HUES48 (cell line): ENCODE results near the gene ITPRIPL2.

Experiments used
- H3K27ac ChIP-seq: one replicate; pipeline ENCODE4 v1.7.0; 2013; ENCODE audit warnings: low read depth, low read length, inconsistent platforms
- H3K27me3 ChIP-seq: 2 replicates; pipeline ENCODE4 v1.6.1; 2013; ENCODE audit warnings: mild to moderate bottlenecking, low read length; ENCODE audit not compliant: control insufficient read depth, insufficient read depth
- H3K36me3 ChIP-seq: 2 replicates; pipeline ENCODE4 v1.6.1; 2013; ENCODE audit warnings: low read length; ENCODE audit not compliant: control insufficient read depth, insufficient read depth
- H3K4me1 ChIP-seq: 2 replicates; pipeline ENCODE4 v1.6.1; 2013; ENCODE audit warnings: mild to moderate bottlenecking, low read length; ENCODE audit not compliant: control insufficient read depth, insufficient read depth
- H3K4me3 ChIP-seq: 2 replicates; pipeline ENCODE4 v1.5.1; 2013; ENCODE audit warnings: mild to moderate bottlenecking, low read depth, low read length
- H3K9ac ChIP-seq: 2 replicates; pipeline ENCODE4 v1.6.1; 2013; ENCODE audit warnings: mild to moderate bottlenecking, low read depth, low read length, moderate library complexity
- H3K9me3 ChIP-seq: 2 replicates; pipeline ENCODE4 v1.6.1; 2013; ENCODE audit warnings: low read length; ENCODE audit not compliant: control insufficient read depth, insufficient read depth

ITPRIPL2 gene

DNA sequence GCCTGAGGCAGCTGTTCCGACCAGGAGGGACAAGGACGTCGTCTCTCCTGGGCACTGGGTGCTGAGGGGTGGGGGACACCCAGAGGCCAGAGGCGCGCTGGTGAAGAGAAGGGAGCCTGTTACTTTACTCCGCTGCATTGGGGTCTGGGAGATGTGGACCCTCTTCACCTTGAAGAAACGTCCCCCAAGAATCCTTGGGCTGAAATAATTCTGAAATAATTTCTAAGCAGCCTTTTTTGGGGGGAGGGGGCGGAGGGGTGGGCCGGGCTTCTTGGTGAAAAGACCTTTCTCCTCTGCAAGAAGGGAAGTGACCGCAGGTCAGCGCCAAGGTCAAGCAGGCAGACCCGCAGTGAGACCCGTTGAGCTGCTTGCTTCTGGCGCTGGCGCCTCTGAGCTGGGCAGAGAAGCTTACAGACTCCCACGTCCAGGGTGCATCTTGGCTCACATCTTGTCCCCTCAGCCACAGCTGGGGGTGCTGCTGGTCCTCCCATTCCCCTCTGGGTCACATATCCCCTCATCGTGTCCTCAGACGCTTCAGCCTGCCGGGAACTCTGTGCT lies 55.4 kb downstream of the ITPRIPL2 start:
- no peak overlapping the region for H3K9ac ChIP-seq
- H3K27me3 ChIP-seq, result peaks cover 18% of the 10 kb centered on the region
- no peaks in the 10 kb centered on the region for H3K9me3 ChIP-seq
- no peak overlapping the region for H3K27ac ChIP-seq
- peak overlapping the region; percentile 78 for H3K4me3 ChIP-seq
- H3K4me1 ChIP-seq, result no peaks in the 10 kb centered on the region
- H3K36me3 ChIP-seq, result no peaks in the 10 kb centered on the region

DNA sequence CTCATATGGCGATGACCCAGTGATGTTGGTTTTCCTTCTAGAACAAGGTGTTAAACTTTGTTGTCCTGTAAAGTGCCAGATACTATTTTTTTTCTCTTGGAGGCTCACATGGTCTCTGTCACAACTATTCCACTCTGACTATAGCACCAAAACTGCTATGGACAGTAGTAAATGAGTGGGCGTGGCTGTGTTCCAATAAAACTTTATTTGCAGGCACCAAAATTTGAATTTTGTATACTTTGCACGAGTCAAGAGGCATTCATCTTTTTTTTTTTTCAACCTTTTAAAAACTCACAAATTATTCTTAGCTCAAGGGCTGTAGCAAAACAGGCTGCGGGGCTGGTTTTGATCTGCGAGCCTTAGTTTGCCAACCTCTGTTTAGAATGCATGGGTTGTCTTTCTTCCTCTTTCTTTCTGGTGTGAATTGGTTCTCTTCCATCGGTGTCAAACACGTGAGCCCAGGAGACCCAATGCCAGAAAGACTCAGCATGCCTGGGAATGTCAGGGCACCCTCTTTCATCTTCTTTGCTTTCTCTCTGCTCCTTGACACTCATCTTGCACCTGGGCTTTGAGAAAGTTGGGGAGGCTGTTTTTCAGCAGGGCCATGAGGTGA lies 56.4 kb downstream of the ITPRIPL2 start:
- Histone ChIP-seq H3K27me3 (peaks cover 18% of the 10 kb centered on the region), H3K9ac (no peak overlapping the region), H3K9me3 (no peaks in the 10 kb centered on the region), H3K27ac (no peak overlapping the region), H3K4me1 (no peaks in the 10 kb centered on the region), H3K4me3 (no peak overlapping the region), H3K36me3 (no peaks in the 10 kb centered on the region)
